CD4-positive, CD25-positive, alpha-beta regulatory T cell (primary cell): Measurements from ENCODE around the gene TNKS1BP1. TPM values are rescaled to one million over a fixed set of nuclear protein-coding genes. Genes with fewer than 3 reads are reported as not detected.

Source experiments
- ATAC-seq, 2 donors: fragments of 150-1000 bp; cut with Tn5 transposase; one replicate each; pipeline ENCODE4 v1.10.0; 2021; ENCODE audit warnings: low read depth in 2 of 2, moderate number of reproducible peaks in 2 of 2, moderate library complexity in 1 of 2
- DNase-seq, 3 donors: peaks; one replicate each; pipeline versions ENCODE4 v3.0.0 to v3.0.0-alpha.2; 2012 to 2022; ENCODE audit warnings: mixed read lengths in 1 of 3
- H3K27ac ChIP-seq: one replicate; pipeline ENCODE4 v1.7.0; 2013; ENCODE audit warnings: mild to moderate bottlenecking, low read length; ENCODE audit not compliant: insufficient read depth, poor library complexity, severe bottlenecking
- H3K27me3 ChIP-seq: one replicate; pipeline ENCODE4 v1.7.0; 2013; ENCODE audit warnings: low read length; ENCODE audit not compliant: control insufficient read depth, insufficient read depth
- H3K36me3 ChIP-seq: one replicate; pipeline ENCODE4 v1.7.0; 2013; ENCODE audit warnings: mild to moderate bottlenecking, low read length, moderate library complexity; ENCODE audit not compliant: control insufficient read depth, insufficient read depth
- H3K4me1 ChIP-seq: 2 replicates; pipeline ENCODE4 v1.7.0; 2013; ENCODE audit warnings: mild to moderate bottlenecking, low read length; ENCODE audit not compliant: insufficient read depth, control insufficient read depth, poor library complexity, severe bottlenecking
- H3K4me3 ChIP-seq: one replicate; pipeline ENCODE4 v1.7.0; 2013; ENCODE audit warnings: low read depth, mild to moderate bottlenecking, low read length, moderate library complexity
- H3K9me3 ChIP-seq, 2 experiments: 1 replicate in 1 of 2; 2 replicates in 1 of 2; pipeline ENCODE4 v1.7.0; 2013; ENCODE audit warnings: low read length in 2 of 2, mild to moderate bottlenecking in 1 of 2, moderate library complexity in 1 of 2; ENCODE audit not compliant: control insufficient read depth in 2 of 2
- H3K27ac Mint-ChIP-seq, 3 donors: one replicate each; pipeline ENCODE4 v1.8.0; 2020 to 2022; ENCODE audit warnings: mild to moderate bottlenecking in 3 of 3, mixed read lengths in 3 of 3, moderate library complexity in 2 of 3
- H3K27me3 Mint-ChIP-seq: one replicate; pipeline ENCODE4 v1.8.0; 2022; ENCODE audit warnings: mild to moderate bottlenecking, mixed read lengths
- H3K36me3 Mint-ChIP-seq: one replicate; pipeline ENCODE4 v1.8.0; 2020; ENCODE audit warnings: mixed read lengths
- H3K4me1 Mint-ChIP-seq, 4 donors: one replicate each; pipeline ENCODE4 v1.8.0; 2020 to 2022; ENCODE audit warnings: mixed read lengths in 4 of 4, mild to moderate bottlenecking in 1 of 4
- H3K4me3 Mint-ChIP-seq, 4 donors: one replicate each; pipeline ENCODE4 v1.8.0; 2020 to 2022; ENCODE audit warnings: mild to moderate bottlenecking in 4 of 4, mixed read lengths in 4 of 4, moderate library complexity in 3 of 4
- H3K9me3 Mint-ChIP-seq, 7 donors: one replicate each; pipeline ENCODE4 v1.8.0; 2020 to 2022; ENCODE audit warnings: mixed read lengths in 7 of 7, mild to moderate bottlenecking in 3 of 7, moderate library complexity in 2 of 7
- polyA plus RNA-seq, 4 donors: library from polyadenylated mRNA; unstranded; fragments of 300-500 nt; fragmentation: Illumina TruSeq; gene quantifications; one replicate each; pipeline ENCODE4 v1.2.3, GENCODE V29; 2021
- total RNA-seq: library from RNA; stranded (reverse); gene quantifications from one replicate; pipeline ENCODE4 v1.2.3, GENCODE V29; 2022

TNKS1BP1 gene
- total and polyA plus RNA-seq, 5 donors from 2014 or later: 1.5 to 16.3 (median 2.1) TPM

GRCh38 chr11:57313071-57313787 is 11.5 kb downstream of the TNKS1BP1 start:
- no peak for ATAC-seq
- H3K27ac ChIP-seq: no peak overlapping the region
- H3K4me3 Mint-ChIP-seq: no peak overlapping the region
- H3K9me3 ChIP-seq: no peaks in the 10 kb centered on the region
- H3K4me3 ChIP-seq: no peak overlapping the region
- DNase-seq: no peak
- H3K27me3 Mint-ChIP-seq: no peaks in the 10 kb centered on the region
- no peaks in the 10 kb centered on the region for H3K9me3 Mint-ChIP-seq
- peaks cover 6% of the 10 kb centered on the region for H3K36me3 ChIP-seq
- H3K4me1 Mint-ChIP-seq: peaks cover 2 to 23% (median 8%) of the 10 kb centered on the region in 4 donors
- peaks cover 18% of the 10 kb centered on the region for H3K36me3 Mint-ChIP-seq
- H3K4me1 ChIP-seq: peaks cover 13% of the 10 kb centered on the region
- H3K27ac Mint-ChIP-seq: no peak overlapping the region
- no peaks in the 10 kb centered on the region for H3K27me3 ChIP-seq

- Mint-ChIP-seq H3K4me1 (peaks cover 5 to 23% (median 10%) of the 10 kb centered on the region in 4 donors), H3K36me3 (peaks cover 18% of the 10 kb centered on the region), H3K27ac (peak overlapping the region in 2 of 3 donors; percentile 7 to 68), H3K9me3 (no peaks in the 10 kb centered on the region), H3K27me3 (no peaks in the 10 kb centered on the region), H3K4me3 (peak overlapping the region in 3 of 4 donors; percentile 40 to 75 (median 52))
- Histone ChIP-seq H3K4me1 (peaks cover 13% of the 10 kb centered on the region), H3K36me3 (peaks cover 6% of the 10 kb centered on the region), H3K27ac (no peak overlapping the region), H3K4me3 (no peak overlapping the region), H3K27me3 (no peaks in the 10 kb centered on the region), H3K9me3 (no peaks in the 10 kb centered on the region)
- ATAC-seq: no peak
- no peak for DNase-seq
Measured at GRCh38 chr11:57312511-57313021, 12.2 kb downstream of the TNKS1BP1 start.

- H3K36me3 ChIP-seq: peaks cover 6% of the 10 kb centered on the region
- no peaks in the 10 kb centered on the region for H3K9me3 ChIP-seq
- no peaks in the 10 kb centered on the region for H3K27me3 Mint-ChIP-seq
- H3K36me3 Mint-ChIP-seq: peaks cover 18% of the 10 kb centered on the region
- ATAC-seq (peak; percentile 77 to 83), DNase-seq (peak; percentile 17 to 90 (median 23))
- H3K27me3 ChIP-seq: no peaks in the 10 kb centered on the region
- H3K27ac ChIP-seq: no peak overlapping the region
- peak overlapping the region; percentile 52 to 68 (median 60) for H3K4me3 Mint-ChIP-seq
- no peak overlapping the region for H3K27ac Mint-ChIP-seq
- no peak overlapping the region for H3K4me3 ChIP-seq
- H3K9me3 Mint-ChIP-seq: no peaks in the 10 kb centered on the region
- H3K4me1 ChIP-seq: peaks cover 13% of the 10 kb centered on the region
- peaks cover 5 to 25% (median 10%) of the 10 kb centered on the region in 4 donors for H3K4me1 Mint-ChIP-seq
Measured at GRCh38 chr11:57311109-57311936, 13.4 kb downstream of the TNKS1BP1 start.

GRCh38 chr11:57310630-57311086 is 14.1 kb downstream of the TNKS1BP1 start:
- Histone ChIP-seq H3K27me3 (no peaks in the 10 kb centered on the region), H3K27ac (no peak overlapping the region), H3K9me3 (no peaks in the 10 kb centered on the region), H3K36me3 (peaks cover 6% of the 10 kb centered on the region), H3K4me1 (peaks cover 13% of the 10 kb centered on the region), H3K4me3 (no peak overlapping the region)
- no peaks in the 10 kb centered on the region for H3K9me3 Mint-ChIP-seq
- peaks cover 5 to 25% (median 10%) of the 10 kb centered on the region in 4 donors for H3K4me1 Mint-ChIP-seq
- H3K4me3 Mint-ChIP-seq: peak overlapping the region in 3 of 4 donors; percentile 7 to 54 (median 48)
- ATAC-seq (no peak), DNase-seq (no peak)
- H3K27me3 Mint-ChIP-seq: no peaks in the 10 kb centered on the region
- H3K27ac Mint-ChIP-seq: no peak overlapping the region
- peaks cover 18% of the 10 kb centered on the region for H3K36me3 Mint-ChIP-seq

GRCh38 chr11:57310091-57310490 is 14.7 kb downstream of the TNKS1BP1 start:
- H3K9me3 ChIP-seq: no peaks in the 10 kb centered on the region
- no peak overlapping the region for H3K4me3 ChIP-seq
- Mint-ChIP-seq H3K27me3 (no peaks in the 10 kb centered on the region), H3K36me3 (peaks cover 18% of the 10 kb centered on the region), H3K4me1 (peaks cover 5 to 25% (median 10%) of the 10 kb centered on the region in 4 donors), H3K27ac (no peak overlapping the region), H3K4me3 (no peak overlapping the region), H3K9me3 (no peaks in the 10 kb centered on the region)
- peaks cover 6% of the 10 kb centered on the region for H3K36me3 ChIP-seq
- H3K27me3 ChIP-seq: no peaks in the 10 kb centered on the region
- ATAC-seq: no peak
- peaks cover 13% of the 10 kb centered on the region for H3K4me1 ChIP-seq
- H3K27ac ChIP-seq: no peak overlapping the region
- DNase-seq: no peak

- peaks cover 18% of the 10 kb centered on the region for H3K36me3 Mint-ChIP-seq
- DNase-seq (no peak), ATAC-seq (no peak)
- Histone ChIP-seq H3K9me3 (no peaks in the 10 kb centered on the region), H3K4me1 (peaks cover 13% of the 10 kb centered on the region), H3K27me3 (no peaks in the 10 kb centered on the region), H3K4me3 (no peak overlapping the region), H3K27ac (no peak overlapping the region), H3K36me3 (peaks cover 2% of the 10 kb centered on the region)
- no peak overlapping the region for H3K27ac Mint-ChIP-seq
- H3K9me3 Mint-ChIP-seq: no peaks in the 10 kb centered on the region
- H3K27me3 Mint-ChIP-seq: no peaks in the 10 kb centered on the region
- no peak overlapping the region for H3K4me3 Mint-ChIP-seq
- H3K4me1 Mint-ChIP-seq: peaks cover 5 to 25% (median 10%) of the 10 kb centered on the region in 4 donors
Measured at GRCh38 chr11:57309106-57310059, 15.4 kb downstream of the TNKS1BP1 start.
